ENCODE measurements around the gene C1D. TPM values are rescaled to one million over a fixed set of nuclear protein-coding genes. Genes with fewer than 3 reads are reported as not detected.
A peak's percentile ranks its signal among the peaks of the same experiment; 100 is the strongest.

C1D gene
- total RNA-seq, 1 donor: 4.8 TPM

- no peak for DNase-seq (ENCODE audit: low read depth in 2 of 3, low spot score in 2 of 3)
These were observed 2.8 kb downstream of the C1D start for GRCh38 chr2:68059784-68060525.

GRCh38 chr2:68057658-68058396 is 5.0 kb downstream of the C1D start:
- peak in 1 of 3 donors; percentile 3 for DNase-seq (ENCODE audit: low read depth in 2 of 3, low spot score in 2 of 3)

GRCh38 chr2:68052717-68053422 is 9.9 kb downstream of the C1D start:
- DNase-seq (ENCODE audit: low read depth in 2 of 3, low spot score in 2 of 3): no peak

DNA sequence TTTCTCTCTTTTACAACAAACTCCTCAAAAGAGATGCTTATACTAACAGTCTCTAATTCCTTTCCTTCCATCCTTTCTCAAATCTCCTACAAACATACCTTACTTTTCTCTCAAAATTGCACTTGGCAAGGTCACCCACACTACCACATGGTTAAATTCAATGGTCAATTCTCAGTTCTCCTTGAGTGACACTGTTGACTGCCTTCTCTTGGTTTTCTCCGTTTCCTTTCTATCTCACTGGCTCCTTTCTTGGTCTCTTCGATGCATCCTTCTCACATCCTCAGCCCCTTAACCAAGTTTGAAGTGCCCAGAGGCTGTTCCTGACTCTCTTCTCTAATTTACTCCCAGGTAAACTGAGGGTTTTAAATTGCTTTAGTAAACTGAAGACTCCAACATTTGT is 12.5 kb downstream of the C1D start:
- no peak for DNase-seq (ENCODE audit: low read depth in 2 of 3, low spot score in 2 of 3)

DNA sequence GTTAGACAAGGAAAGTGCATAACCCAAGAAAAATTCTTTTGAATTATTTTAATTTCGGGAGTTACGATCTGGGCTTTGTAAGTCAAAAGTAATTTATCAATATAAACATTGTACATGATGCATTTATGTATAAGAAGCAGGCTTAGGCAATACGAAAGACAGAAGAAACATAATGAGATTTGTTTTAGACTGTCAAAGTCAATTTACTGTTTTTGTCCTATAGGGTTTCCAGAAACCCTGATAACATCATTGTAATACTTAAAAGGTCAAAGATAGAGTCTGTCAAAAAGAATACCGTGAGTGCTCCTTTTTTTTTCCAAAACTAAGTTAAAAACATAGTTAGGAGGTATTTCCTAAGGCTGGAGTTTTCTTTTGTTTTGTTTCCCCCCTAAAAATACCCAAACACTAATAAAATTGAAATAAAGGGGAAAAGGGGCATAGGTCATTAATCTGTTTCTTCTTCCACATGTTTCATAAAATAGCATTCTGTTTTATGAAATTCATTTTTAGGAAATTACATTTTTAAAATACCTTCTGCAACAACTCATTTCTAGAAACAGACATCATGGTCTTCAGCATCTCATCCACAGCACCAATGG is 16.1 kb downstream of the C1D start:
- no peak for DNase-seq (ENCODE audit: low read depth in 2 of 3, low spot score in 2 of 3)

DNA sequence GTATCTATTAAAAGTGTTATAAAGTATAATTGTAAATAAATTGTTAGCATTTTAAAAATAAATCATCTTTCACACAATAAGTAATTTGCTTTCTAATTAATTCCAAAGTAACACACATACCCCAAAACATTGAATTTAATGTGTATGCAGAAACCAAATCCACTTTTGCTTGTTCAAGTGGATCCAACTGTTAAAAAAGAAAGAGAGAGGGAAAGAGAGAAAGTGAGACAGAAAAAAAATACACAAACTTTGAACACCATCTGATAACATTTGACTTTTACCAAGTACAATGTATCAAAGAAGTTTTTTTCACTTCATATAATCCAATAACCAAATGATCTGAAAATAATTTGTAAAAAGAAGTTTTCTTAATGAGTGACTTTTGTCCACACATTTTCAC is 16.6 kb downstream of the C1D start:
- no peak for DNase-seq (ENCODE audit: low read depth in 2 of 3, low spot score in 2 of 3)

- no peak for DNase-seq (ENCODE audit: low read depth in 2 of 3, low spot score in 2 of 3)
These were observed 17.5 kb downstream of the C1D start for GRCh38 chr2:68045342-68045741.

- no peak for DNase-seq (ENCODE audit: low read depth in 2 of 3, low spot score in 2 of 3)
These were observed 18.7 kb downstream of the C1D start for GRCh38 chr2:68044099-68044498.

DNA sequence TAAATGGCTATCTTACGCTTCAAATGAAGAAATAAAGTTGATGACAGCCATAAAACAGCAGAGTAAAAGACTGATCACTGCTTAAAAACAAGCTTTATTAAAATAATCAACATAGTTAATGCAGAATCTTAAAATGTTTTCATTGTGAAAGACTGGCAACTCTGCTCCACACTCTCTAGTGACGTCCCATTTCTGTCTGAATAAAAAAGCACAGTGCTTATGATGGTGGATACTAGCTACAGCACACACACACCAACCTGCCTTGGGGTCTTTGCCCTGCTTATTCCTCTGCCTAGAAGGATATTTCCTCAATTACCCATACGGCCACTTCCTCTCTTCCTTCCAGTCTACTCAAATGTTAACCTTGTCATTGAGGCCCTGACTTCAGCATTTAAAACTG is 19.1 kb downstream of the C1D start:
- DNase-seq (ENCODE audit: low read depth in 2 of 3, low spot score in 2 of 3): no peak

- DNase-seq (ENCODE audit: low read depth in 2 of 3, low spot score in 2 of 3): no peak
These were observed 19.8 kb downstream of the C1D start for GRCh38 chr2:68043032-68043431.

- DNase-seq (ENCODE audit: low read depth in 2 of 3, low spot score in 2 of 3): no peak
These were observed 21.0 kb downstream of the C1D start for GRCh38 chr2:68041704-68042245.

DNA sequence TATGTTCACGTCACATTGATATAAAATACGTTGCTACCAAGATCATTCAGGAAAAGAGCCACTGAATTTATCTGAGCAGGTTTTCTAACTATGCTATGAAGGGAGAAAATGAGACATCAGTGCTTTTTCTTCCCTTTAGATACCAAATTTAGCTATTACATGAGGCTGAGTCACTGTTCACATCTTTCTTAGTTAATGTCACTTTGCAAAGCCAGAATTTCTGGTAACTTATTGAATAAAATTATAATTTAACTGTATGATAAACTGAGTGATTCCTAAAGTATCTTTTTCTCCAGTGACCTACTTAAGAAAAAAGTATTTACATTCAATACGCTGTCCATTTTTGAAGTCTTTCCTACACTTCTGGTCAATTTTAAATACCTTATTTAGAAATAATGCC is 22.7 kb downstream of the C1D start:
- DNase-seq (ENCODE audit: low read depth in 2 of 3, low spot score in 2 of 3): no peak

- DNase-seq (ENCODE audit: low read depth in 2 of 3, low spot score in 2 of 3): no peak
These were observed 23.5 kb downstream of the C1D start for GRCh38 chr2:68039317-68039716.

GRCh38 chr2:68032702-68033101 is 30.1 kb downstream of the C1D start:
- no peak for DNase-seq (ENCODE audit: low read depth in 2 of 3, low spot score in 2 of 3)

DNA sequence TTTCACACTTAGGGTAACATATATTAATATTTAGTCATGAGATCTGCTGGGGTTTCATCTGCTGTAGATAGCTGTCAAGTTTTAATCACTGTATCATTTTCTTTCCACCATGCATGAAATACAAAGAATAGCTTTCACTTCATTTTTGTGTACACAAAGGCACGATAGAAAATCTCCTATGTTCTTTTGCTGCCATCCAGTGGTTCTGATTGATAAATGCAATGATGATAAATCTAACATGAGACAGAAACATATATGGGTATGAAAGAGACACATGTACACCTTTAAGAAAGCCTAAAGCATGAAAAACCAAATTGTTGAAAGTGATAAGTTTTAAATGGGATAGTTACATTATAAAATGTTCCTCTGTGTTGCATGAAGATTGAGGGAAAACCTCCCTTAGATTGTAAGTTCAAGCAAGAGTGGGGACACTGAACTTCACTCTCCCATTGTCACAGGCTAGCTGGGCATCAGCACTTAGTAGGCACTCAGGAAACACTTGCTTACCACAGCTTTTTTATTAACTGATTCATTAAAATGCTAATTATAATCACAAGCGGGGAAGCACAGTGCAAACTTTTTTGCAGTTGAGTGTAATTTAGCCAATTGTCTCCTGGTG is 31.2 kb downstream of the C1D start:
- DNase-seq (ENCODE audit: low read depth in 2 of 3, low spot score in 2 of 3): peak in 2 of 3 donors; percentile 43 to 81

DNA sequence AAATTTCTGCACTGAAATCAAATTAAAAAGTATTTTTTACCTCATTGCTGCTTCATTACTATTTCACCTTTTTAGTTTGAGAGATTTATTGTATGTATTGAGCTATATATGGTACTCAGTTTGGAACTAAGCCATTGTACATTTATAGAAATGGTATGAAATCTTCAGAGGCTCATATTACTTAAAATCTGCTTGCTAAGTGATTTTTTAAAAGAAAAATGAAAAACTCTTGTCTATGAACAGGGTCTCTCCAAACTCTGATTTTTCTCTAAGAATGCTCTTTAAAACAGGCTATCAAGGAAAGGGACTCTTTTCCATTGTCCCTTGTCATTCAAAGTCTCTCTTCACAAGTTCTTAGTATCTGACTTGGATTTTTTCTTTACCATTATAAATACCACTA is 31.8 kb downstream of the C1D start:
- DNase-seq (ENCODE audit: low read depth in 2 of 3, low spot score in 2 of 3): no peak

DNA sequence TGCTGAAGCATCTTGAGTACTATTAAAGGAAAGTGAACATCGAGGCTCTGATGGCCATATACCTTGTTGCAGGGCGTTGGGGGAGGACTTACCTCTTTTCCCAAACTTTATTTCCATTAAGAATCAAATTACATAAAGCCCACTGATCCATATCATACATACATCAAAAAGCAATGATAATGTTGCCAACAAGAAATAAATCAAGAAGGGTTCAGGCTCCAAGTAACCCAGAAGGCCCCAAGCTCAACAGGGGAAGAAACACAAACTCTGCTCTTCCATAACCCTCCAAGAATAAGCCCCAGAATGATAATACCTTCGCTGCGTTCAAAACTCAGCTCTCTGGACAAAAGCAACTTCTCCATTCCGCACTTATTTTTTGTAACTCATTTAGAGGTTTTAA is 32.3 kb downstream of the C1D start:
- DNase-seq (ENCODE audit: low read depth in 2 of 3, low spot score in 2 of 3): no peak

DNA sequence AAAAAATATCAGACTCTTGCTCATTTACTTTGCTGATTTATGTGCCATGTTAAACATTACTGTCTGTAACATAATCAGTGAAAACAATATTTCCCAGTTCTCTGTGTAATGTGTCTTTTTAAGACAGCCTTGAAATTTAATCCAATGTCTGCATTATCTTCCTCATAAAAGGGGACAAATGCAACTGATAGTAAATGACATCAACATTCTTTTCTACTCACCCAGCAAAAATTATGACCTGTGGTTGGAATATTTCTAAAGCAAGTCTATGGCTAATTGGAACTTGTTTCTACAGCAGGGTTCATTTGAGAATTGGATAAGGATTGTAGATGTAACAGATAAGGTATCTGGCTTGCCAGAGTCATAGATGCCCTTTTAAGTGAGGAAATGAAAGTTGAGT is 34.8 kb downstream of the C1D start:
- DNase-seq (ENCODE audit: low read depth in 2 of 3, low spot score in 2 of 3): no peak

- DNase-seq (ENCODE audit: low read depth in 2 of 3, low spot score in 2 of 3): no peak
These were observed 38.4 kb downstream of the C1D start for GRCh38 chr2:68024450-68024849.

DNA sequence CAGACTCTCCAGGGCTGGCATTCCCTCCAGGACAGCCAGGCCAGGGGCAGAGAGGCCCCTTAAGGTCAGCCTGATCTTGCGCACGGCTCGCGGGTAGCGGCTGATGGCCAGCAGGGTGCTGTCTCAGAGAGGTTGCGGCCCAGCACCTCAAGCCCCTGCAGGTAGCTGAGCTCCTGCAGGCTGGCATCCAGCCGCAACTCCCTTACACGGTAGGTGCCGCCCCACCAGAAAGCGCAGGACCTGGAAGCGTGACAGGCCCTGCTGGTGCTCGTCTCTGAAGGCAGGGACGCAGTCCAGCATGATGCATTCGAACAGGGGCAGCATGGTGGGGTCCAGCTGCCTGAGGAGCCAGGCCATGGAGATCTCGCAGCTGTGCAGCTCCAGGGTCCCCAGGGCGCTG is 38.9 kb downstream of the C1D start:
- no peak for DNase-seq (ENCODE audit: low read depth in 2 of 3, low spot score in 2 of 3)

- no peak for DNase-seq (ENCODE audit: low read depth in 2 of 3, low spot score in 2 of 3)
These were observed 44.1 kb downstream of the C1D start for GRCh38 chr2:68018727-68019126.

All from hematopoietic multipotent progenitor cell (in vitro differentiated cells).